ENCODE results near the gene KLF16. TPM values are rescaled to one million over a fixed set of nuclear protein-coding genes. Genes with fewer than 3 reads are reported as not detected.

KLF16 gene
- total RNA-seq, 2 experiments from 2014 or later, result 26.5 to 29.8 TPM

DNA sequence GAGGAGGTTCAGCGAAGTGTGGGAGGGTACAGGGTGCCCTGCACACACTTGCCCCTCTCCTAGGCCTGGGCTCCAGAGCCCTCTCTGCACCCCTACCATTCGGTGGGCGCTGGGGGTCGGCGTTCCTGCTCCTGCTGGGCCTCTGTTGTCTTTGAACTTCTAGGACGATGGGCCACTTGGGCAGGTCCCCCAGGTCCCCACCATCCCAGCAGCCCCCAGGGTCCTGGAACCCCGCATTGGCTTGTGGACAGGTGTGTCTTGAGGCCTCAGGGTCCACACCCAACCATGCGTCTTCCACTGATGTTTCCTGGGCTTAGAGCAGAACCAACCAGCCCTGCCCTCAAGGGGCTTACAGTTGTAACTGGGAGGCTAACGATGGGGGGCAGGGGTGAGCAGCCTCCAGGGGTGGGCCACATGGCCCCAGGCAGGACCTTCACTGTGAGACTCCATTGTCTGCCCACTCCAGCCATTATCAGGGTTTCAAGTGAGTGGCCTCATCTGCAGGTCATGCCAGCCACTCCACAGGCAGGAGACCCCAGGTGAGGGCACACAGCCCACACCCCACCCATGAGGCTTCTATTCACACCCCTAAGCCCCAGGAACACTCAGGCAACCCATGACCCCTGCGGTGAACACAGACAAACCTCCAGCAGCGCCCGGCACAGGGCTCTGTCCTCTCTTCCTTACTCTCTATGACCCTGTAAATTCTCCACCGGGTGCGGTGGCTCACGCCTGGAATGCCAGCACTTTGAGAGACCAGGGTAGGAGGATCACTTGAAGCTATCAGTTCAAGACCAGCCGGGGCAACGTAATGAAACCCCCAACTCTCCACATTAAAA, 2.0 kb upstream of the KLF16 start:
- POLR2A ChIA-PET, result interaction anchor here (0.8 to 1.9 kb wide), 4 partner anchors 9 to 32 kb away, joined by 5 to 14 read pairs (median 6); partner anchors contain the start of gene ABHD17A
- H3K36me3 Mint-ChIP-seq (ENCODE audit: low read depth), result peaks cover 12% of the 10 kb centered on the region
- no peaks in the 10 kb centered on the region for H3K27me3 Mint-ChIP-seq (ENCODE audit: low read depth)
- H3K9me3 Mint-ChIP-seq (ENCODE audit: insufficient read depth), result no peaks in the 10 kb centered on the region
- peak overlapping the region; percentile 75 for H3K4me3 Mint-ChIP-seq
- ATAC-seq (no peak), DNase-seq (no peak)
- CTCF ChIA-PET, result interaction anchor here (0.8 to 3.6 kb wide), 12 partner anchors 9 to 463 kb away, joined by 3 to 38 read pairs (median 4); partner anchors contain the start of genes ABHD17A, ADAT3, LSM7 and SCAMP4
- H3K27ac Mint-ChIP-seq, result peak overlapping the region; percentile 72
- peaks cover 51% of the 10 kb centered on the region for H3K4me1 Mint-ChIP-seq (ENCODE audit: low read depth)

DNA sequence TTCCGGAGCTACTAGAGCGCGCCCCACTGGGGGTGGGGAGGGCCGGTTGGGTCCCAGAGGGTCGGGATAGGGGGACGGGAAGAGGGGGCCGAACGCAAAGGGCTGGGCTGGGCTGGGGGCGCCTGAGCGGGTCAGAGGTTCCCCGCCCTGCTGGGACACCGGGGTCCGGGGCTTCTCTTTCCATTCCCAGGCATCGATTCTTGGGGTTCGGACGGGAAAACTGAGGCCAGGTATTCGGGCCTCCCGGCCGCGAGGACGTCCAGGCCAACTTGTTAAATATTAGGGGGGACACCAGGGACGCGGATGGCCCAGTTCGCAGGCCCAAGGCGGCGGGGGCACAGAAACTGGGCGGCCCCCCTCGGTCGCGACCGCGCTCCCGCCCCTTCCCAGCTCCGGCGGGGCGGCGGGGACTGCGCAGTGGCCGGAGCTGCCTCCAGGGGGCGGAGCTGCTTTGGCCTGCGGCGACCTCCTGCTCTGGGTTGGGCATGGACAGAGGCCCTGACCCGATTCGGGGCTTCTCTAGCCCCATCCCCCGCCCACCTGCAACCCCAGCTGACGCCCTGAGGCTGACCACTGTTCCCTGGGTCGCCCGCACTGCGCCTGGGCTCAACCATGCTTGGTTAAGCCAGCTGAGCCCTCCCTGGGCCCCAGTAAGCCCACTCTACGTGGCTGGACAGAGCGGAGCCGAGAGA, 1.2 kb upstream of the KLF16 start:
- H3K9me3 Mint-ChIP-seq (ENCODE audit: insufficient read depth), result no peaks in the 10 kb centered on the region
- peaks cover 53% of the 10 kb centered on the region for H3K4me1 Mint-ChIP-seq (ENCODE audit: low read depth)
- peaks cover 12% of the 10 kb centered on the region for H3K36me3 Mint-ChIP-seq (ENCODE audit: low read depth)
- peak overlapping the region; percentile 75 for H3K4me3 Mint-ChIP-seq
- peak; percentile 74 for DNase-seq
- CTCF ChIA-PET, result interaction anchor here (0.6 to 3.6 kb wide), 15 partner anchors 9 to 463 kb away, joined by 3 to 38 read pairs (median 4); partner anchors contain the start of genes ABHD17A, ADAT3, LSM7 and SCAMP4
- POLR2A ChIA-PET, result interaction anchor here (0.6 to 1.4 kb wide), 6 partner anchors 10 to 32 kb away, joined by 3 to 14 read pairs (median 5); partner anchors contain the start of gene ABHD17A
- H3K27ac Mint-ChIP-seq, result peak overlapping the region; percentile 85
- ATAC-seq, result peak; percentile 27
- H3K27me3 Mint-ChIP-seq (ENCODE audit: low read depth), result no peaks in the 10 kb centered on the region

DNA sequence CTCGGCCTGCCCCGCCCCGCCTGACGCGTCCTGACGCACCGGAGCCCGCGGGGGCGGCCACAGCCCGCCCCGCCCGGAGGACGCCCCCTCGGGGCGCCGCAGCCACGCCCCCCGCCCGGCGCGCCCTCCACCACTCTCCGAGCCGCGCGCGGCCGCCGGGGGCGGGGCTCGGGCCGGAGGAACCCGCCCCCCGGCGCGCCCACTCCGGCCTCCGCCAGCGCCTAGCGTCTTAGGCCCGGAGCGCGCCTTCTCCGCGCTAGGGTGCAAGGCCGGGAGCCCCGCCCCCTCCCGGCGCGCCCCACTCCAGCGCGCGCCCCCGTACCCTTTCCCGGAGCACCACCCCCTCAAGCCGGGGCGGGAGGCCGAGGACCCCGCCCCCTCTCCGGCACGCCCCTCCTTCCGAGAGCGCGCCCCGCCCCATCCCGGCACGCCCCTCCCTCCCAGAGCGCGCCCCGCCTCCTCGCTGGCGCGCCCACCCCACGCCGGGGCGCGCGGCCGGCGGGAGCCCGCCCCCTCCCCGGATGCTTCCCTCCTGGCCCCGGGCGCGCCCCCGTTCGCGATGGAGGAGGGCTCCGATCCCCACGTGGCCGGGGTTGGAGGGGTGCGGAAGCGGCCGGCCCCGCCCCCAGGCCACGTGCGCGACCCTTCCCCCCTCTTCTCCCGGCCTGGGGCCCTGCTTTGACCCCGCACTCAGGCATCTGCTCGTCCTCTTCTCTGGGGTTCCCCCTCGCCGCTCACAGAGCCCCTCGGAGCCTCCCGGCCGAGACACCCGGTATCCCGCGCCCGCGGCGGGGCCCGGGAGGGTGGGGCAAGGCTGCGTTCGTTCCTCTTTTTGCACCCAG, 480 bp upstream of the KLF16 start:
- DNase-seq, result peak; percentile 95
- Mint-ChIP-seq H3K27ac (peak overlapping the region; percentile 85), H3K4me1 (ENCODE audit: low read depth) (peaks cover 52% of the 10 kb centered on the region), H3K27me3 (ENCODE audit: low read depth) (no peaks in the 10 kb centered on the region), H3K4me3 (peak overlapping the region; percentile 75), H3K9me3 (ENCODE audit: insufficient read depth) (no peaks in the 10 kb centered on the region), H3K36me3 (ENCODE audit: low read depth) (peaks cover 11% of the 10 kb centered on the region)
- ChIA-PET CTCF (interaction anchor here (0.6 to 3.6 kb wide), 15 partner anchors 8 to 464 kb away, joined by 3 to 38 read pairs (median 4); partner anchors contain the start of genes ABHD17A, ADAT3, LSM7 and SCAMP4), POLR2A (interaction anchor here (0.6 to 1.4 kb wide), 5 partner anchors 11 to 33 kb away, joined by 3 to 14 read pairs (median 5); partner anchors contain the start of gene ABHD17A)
- peak; percentile 73 for ATAC-seq

DNA sequence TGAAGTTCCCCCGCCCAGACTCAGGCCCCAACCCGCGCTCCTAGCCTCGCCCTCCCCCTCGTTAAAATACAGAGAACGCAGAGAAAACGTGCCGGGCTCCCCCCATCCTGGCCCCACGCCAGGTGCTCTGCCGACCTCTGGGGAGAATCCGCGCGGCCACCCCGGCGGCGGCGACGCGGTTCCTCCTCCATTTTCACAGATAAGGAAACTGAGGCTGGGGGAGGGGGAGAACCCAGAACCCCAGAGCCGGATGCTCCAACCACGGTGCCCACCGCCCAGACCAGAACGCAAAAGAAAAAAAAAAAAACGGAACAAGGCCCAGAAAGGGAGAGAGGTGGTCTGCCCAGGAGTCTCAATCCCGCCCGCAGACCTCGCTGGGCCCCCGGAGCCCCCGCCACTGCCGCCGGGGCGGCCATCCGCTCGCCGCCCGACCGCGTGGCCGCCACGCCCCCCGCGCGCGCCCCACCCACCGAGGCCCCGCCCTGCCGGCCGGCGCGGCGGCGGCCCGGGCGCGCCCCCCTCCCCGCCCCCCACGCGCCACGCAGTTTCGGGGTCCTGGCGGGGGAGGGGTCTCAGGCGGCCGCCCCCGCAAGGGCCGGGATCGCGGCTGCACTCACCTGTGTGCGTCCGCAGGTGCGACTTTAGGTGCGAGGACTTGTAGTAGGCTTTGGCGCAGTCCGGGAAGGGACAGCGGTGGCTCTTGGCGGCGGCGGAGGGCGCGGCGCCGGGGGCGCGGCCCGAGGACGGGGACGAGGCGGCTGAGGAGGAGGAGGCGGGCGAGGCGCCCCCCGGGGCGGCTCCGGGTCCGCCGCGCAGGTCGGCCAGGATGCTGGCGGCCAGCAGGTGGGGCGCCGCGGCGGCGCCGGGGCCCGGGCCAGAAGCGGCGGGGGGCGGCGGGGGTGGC, 703 bp downstream of the KLF16 start:
- Mint-ChIP-seq H3K27me3 (ENCODE audit: low read depth) (no peaks in the 10 kb centered on the region), H3K9me3 (ENCODE audit: insufficient read depth) (no peaks in the 10 kb centered on the region), H3K27ac (peak overlapping the region; percentile 92), H3K36me3 (ENCODE audit: low read depth) (peaks cover 10% of the 10 kb centered on the region), H3K4me1 (ENCODE audit: low read depth) (peaks cover 57% of the 10 kb centered on the region), H3K4me3 (peak overlapping the region; percentile 95)
- DNase-seq, result peak; percentile 58
- ChIA-PET POLR2A (no interaction called here), CTCF (no interaction called here)
- ATAC-seq, result peak; percentile 4

DNA sequence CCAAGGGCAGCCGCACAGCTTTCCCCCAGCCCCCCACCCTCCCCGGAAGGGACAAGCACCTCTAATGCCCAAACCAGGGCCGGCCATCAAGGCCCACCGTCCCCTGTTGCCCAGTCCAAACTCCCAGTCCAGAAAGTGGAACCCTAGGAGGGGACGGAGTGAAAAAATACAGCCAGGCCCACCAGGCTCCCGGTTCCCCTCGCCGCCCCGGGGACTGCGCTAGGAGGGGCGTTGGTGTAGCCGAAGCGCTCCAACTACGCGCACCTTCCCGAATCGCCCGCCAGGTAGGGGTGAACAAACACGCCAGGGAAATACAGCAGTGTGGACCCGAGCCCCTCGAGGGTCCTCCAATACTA, 1.3 kb downstream of the KLF16 start:
- Mint-ChIP-seq H3K36me3 (ENCODE audit: low read depth) (peaks cover 8% of the 10 kb centered on the region), H3K9me3 (ENCODE audit: insufficient read depth) (no peaks in the 10 kb centered on the region), H3K4me1 (ENCODE audit: low read depth) (peaks cover 57% of the 10 kb centered on the region), H3K4me3 (peak overlapping the region; percentile 95), H3K27ac (peak overlapping the region; percentile 92), H3K27me3 (ENCODE audit: low read depth) (no peaks in the 10 kb centered on the region)
- CTCF ChIA-PET, result no interaction called here
- POLR2A ChIA-PET, result interaction anchor here (1.0 kb wide), 1 partner anchor 232 kb away, joined by 3 read pairs; no protein-coding TSS in a partner anchor
- ATAC-seq (no peak), DNase-seq (no peak)

DNA sequence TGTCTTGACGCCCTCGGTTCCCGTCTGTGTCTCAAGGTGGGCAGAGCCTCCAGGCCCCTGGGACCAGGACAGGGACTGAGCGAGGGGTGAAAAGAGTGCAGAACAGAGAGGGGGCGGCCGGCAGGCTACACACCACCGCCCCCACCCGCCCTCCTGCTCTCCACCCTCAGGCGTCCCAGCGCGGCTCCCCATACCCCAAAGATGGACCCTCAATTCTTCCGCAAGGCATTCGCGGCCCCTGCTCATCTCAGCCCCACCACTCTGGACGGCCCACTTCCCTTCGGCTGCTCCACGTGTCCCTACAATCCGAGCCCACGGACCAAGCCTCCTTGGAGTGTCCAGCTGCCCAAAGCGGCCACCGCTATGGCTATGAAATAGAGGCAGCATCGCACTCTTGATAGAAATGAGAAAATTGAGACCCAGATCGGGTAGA, 1.8 kb downstream of the KLF16 start:
- H3K4me1 Mint-ChIP-seq (ENCODE audit: low read depth), result peaks cover 55% of the 10 kb centered on the region
- peak overlapping the region; percentile 95 for H3K4me3 Mint-ChIP-seq
- ChIA-PET POLR2A (interaction anchor here (1.0 kb wide), 1 partner anchor 232 kb away, joined by 3 read pairs; no protein-coding TSS in a partner anchor), CTCF (no interaction called here)
- peaks cover 6% of the 10 kb centered on the region for H3K36me3 Mint-ChIP-seq (ENCODE audit: low read depth)
- peak overlapping the region; percentile 43 for H3K27ac Mint-ChIP-seq
- ATAC-seq (no peak), DNase-seq (no peak)
- H3K27me3 Mint-ChIP-seq (ENCODE audit: low read depth), result no peaks in the 10 kb centered on the region
- no peaks in the 10 kb centered on the region for H3K9me3 Mint-ChIP-seq (ENCODE audit: insufficient read depth)

DNA sequence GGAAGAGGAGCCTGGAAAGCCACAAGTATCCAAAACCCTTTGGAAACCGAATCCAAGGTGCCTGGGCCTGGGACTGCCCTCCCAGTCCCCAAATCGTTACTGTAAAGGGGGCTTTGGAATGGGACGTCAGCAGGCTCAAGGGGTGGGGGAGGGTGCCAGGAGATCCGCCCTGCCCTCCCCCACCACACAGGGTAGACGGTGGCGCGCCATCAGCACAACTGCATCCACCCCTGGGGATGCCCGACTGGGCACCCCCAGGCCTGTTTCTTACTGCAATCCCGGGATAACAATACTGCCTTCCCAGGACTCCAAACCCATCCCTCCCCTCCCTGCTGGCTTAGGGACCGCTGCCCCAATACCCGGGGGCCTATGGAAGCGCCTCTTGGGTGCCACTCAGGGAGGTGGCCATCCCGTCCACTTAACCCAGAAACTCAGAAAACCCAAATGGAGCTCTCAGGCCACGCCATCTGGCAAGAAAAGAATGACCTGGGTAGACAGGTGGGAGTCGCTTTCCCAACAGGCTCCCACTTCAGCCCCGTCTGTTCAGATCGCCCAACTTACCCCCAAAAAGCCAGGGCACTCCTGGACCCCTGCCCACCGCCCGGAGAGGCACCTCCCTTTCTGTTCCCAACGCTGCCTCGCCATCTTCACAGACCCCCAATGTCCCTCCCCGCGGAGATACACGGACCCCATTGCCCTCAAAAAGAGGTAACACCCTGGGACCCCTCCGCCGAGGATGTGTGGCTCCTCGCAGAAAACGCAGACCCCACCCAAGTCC, 2.4 kb downstream of the KLF16 start:
- H3K27ac Mint-ChIP-seq, result no peak overlapping the region
- H3K4me1 Mint-ChIP-seq (ENCODE audit: low read depth), result peaks cover 60% of the 10 kb centered on the region
- H3K4me3 Mint-ChIP-seq, result peak overlapping the region; percentile 95
- peaks cover 6% of the 10 kb centered on the region for H3K36me3 Mint-ChIP-seq (ENCODE audit: low read depth)
- CTCF ChIA-PET, result no interaction called here
- H3K9me3 Mint-ChIP-seq (ENCODE audit: insufficient read depth), result no peaks in the 10 kb centered on the region
- no peak for ATAC-seq
- H3K27me3 Mint-ChIP-seq (ENCODE audit: low read depth), result no peaks in the 10 kb centered on the region
- POLR2A ChIA-PET, result interaction anchor here (1.0 kb wide), 1 partner anchor 233 kb away, joined by 3 read pairs; no protein-coding TSS in a partner anchor
- no peak for DNase-seq

DNA sequence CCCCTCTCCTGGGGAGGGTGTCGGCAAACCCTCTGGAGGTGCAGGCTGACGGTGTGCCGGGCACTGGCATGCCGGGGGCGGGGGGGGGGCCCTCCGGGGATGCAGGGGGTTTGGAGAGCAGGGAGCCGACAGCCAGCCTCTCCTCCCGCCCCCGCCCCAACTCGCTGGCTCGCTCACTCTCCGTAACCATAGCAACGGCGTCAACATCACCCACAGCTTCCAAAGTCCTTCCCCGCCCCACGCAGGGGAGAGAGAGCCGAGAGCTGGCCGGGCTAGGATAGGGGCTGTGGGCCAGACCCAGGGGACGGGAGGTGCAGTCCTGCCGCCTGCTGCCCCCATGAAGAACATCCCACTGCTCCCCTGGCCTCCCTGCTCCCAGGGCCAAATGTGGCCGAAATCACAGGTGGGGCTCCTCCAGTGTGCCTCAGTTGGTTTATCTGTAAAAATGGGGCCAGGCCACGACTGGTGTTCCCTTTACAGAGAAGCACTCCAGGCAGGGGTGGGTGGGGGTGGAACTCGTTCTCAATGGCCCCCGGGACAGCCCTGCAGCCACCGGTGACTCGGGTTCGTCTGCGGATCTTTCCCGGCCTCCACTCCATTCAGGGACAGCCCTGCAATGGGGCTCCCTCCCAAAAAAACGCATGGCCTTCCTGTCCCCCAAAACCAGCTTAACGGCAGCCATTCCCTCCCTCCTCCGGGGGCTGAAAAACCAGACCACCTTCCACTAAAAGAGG, 3.2 kb downstream of the KLF16 start:
- H3K4me1 Mint-ChIP-seq (ENCODE audit: low read depth), result peaks cover 60% of the 10 kb centered on the region
- H3K4me3 Mint-ChIP-seq, result no peak overlapping the region
- peak; percentile 51 for DNase-seq
- ATAC-seq, result no peak
- no peaks in the 10 kb centered on the region for H3K27me3 Mint-ChIP-seq (ENCODE audit: low read depth)
- H3K36me3 Mint-ChIP-seq (ENCODE audit: low read depth), result peaks cover 4% of the 10 kb centered on the region
- ChIA-PET CTCF (no interaction called here), POLR2A (no interaction called here)
- H3K9me3 Mint-ChIP-seq (ENCODE audit: insufficient read depth), result no peaks in the 10 kb centered on the region
- no peak overlapping the region for H3K27ac Mint-ChIP-seq

DNA sequence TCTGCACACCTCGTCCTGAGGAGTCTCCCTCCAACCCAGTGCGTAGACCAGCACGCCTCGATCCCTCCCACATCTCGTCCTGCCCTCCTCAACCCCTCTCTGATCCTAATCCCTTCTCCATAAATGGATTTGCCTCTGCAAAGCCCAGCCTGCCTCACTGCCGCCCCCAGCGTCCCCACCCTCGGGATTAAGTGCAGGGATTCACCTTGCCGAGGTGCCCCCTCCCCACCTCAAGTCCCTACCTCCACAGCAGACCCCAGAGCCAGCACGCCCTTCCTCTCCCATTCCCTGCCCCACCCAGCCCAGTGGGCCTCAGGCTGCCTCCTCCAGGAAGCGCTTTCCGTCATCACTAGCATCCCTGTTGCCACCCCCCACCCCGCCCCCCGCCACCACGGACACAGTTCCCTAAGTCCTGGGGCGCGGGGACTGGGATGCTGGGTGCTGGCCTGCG, 4.0 kb downstream of the KLF16 start:
- Mint-ChIP-seq H3K27me3 (ENCODE audit: low read depth) (no peaks in the 10 kb centered on the region), H3K4me3 (peak overlapping the region; percentile 8), H3K4me1 (ENCODE audit: low read depth) (peaks cover 66% of the 10 kb centered on the region), H3K36me3 (ENCODE audit: low read depth) (peaks cover 5% of the 10 kb centered on the region), H3K27ac (peak overlapping the region; percentile 70), H3K9me3 (ENCODE audit: insufficient read depth) (no peaks in the 10 kb centered on the region)
- ATAC-seq (no peak), DNase-seq (no peak)
- CTCF ChIA-PET, result no interaction called here
- POLR2A ChIA-PET, result no interaction called here
